ENCODE results near the gene PITX3.

PITX3 gene

GRCh38 chr10:102233997-102234396 lies 7.3 kb downstream of the PITX3 start:
- no peak overlapping the region for H3K4me3 ChIP-seq (ENCODE audit: control insufficient read depth, low read depth, low read length)
- TF ChIP-seq CTCF (IDR thresholded peaks at IDR 0.05; ENCODE audit: control insufficient read depth, insufficient read depth, low read depth, low read length, missing control alignments), result no peak
- no peak for DNase-seq (ENCODE audit: low read depth)

DNA sequence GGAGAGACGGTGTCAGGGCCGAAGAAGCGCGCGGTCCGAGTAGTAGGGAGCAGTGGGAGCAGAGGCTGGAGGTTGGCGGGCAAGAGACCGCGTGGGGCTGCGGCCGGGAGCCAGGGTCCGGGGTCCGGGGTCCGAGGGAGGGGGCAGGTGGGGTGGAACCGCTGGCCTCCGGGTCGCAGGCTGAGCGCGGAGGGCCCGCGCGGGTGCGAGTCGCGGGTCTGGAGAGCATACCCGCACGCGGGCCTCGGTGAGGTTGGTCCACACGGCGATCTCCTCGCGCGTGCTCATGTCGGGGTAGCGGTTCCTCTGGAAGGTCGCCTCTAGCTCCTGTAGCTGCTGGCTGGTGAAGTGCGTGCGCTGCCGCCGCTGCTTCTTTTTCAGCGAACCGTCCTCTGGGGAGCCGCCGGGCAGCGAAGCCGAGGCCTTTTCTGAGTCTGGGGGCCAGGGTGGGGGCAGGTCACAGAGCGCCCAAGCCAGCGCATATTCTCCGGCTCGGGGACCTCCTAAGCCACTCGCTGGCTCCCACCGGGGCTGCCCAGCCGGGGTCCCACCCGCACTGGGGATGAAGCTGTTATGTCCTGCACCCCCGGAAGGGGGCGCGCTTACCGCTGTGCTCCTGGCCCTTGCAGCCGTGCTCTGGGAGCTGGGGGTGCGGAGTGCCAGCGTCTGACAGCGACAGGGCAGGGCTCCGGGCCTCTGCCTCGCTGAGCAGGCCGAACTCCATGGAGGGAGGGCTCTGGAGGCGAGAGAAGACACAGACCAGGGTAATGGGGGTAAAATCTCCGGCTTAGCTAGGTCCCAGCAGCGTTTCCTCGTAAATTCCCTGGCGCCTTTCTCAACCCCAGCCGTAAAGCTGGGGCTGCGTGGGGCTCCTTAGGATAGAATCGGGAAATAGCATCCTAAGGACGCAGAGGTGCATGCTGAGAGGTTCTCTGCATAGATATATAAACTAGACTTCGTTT lies 9.7 kb downstream of the PITX3 start:
- H3K4me3 ChIP-seq (ENCODE audit: control insufficient read depth, low read depth, low read length), result peak overlapping the region; percentile 42
- DNase-seq (ENCODE audit: low read depth), result no peak

GRCh38 chr10:102230861-102231356 lies 10.4 kb downstream of the PITX3 start:
- DNase-seq (ENCODE audit: low read depth), result no peak
- peak overlapping the region; percentile 42 for H3K4me3 ChIP-seq (ENCODE audit: control insufficient read depth, low read depth, low read length)
- TF ChIP-seq CTCF (IDR thresholded peaks at IDR 0.05; ENCODE audit: control insufficient read depth, insufficient read depth, low read depth, low read length, missing control alignments), result peak; percentile 37

More for the DNA sequence above, 9.7 kb downstream of the PITX3 start:
- TF ChIP-seq CTCF (IDR thresholded peaks at IDR 0.05; ENCODE audit: control insufficient read depth, insufficient read depth, low read depth, low read length, missing control alignments), result peak; percentile 67

DNA sequence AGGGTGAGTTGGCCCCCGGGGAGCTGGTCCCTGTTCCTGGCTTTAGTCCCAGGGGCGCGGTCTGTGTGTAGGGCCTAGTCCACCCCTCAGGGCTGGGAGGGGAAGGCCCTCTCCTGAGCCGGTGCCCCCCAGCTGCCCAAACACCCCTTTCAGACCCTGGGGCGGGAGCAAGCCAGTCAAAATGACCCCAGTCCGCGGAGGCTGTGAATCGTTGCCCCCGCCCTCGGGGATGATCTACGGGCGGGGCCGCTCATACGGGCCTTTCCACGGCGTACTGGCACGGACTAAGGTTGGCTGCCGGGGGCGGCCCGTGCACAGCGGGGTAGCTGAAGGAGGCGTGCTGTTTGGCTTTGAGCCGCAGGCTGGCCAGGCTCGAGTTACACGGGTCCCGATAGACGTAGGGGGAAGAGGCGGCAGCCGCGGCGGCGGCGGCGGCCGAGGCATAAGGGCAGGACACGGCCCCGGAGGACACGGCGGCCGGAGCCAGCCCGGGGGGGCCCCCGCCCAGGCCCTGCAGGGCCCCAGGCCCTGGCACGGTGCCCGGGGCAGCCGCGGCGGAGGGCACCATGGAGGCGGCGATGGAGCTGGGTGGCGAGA lies 10.9 kb downstream of the PITX3 start:
- DNase-seq (ENCODE audit: low read depth), result no peak
- peak overlapping the region; percentile 42 for H3K4me3 ChIP-seq (ENCODE audit: control insufficient read depth, low read depth, low read length)
- TF ChIP-seq CTCF (IDR thresholded peaks at IDR 0.05; ENCODE audit: control insufficient read depth, insufficient read depth, low read depth, low read length, missing control alignments), result no peak

DNA sequence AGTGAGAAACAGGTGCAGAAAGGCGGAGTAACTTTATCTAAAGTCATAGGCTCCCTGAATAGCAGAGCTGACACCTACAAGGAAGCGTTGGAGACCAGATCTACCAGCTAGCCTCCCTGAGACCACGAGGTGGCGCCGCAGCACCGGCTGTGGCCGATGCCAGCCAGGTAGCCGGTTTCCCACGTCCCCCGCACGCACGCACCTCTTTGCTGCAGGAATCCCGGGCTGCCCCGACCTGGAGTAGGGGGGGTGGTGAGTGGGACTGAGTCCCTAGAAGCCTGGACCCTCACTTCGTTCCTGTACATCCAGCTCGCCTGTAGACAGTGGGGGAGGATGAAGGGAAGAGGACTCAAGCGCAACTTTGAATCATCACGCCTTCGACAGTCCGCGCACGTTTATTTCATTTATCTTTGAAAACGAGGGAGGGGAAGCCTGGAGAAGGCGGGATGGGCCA lies 11.5 kb downstream of the PITX3 start:
- peak overlapping the region; percentile 42 for H3K4me3 ChIP-seq (ENCODE audit: control insufficient read depth, low read depth, low read length)
- DNase-seq (ENCODE audit: low read depth), result no peak
- peak; percentile 99 for TF ChIP-seq CTCF (IDR thresholded peaks at IDR 0.05; ENCODE audit: control insufficient read depth, insufficient read depth, low read depth, low read length, missing control alignments)

- no peak overlapping the region for H3K4me3 ChIP-seq (ENCODE audit: control insufficient read depth, low read depth, low read length)
- DNase-seq (ENCODE audit: low read depth), result peak; percentile 87
- no peak for TF ChIP-seq CTCF (IDR thresholded peaks at IDR 0.05; ENCODE audit: control insufficient read depth, insufficient read depth, low read depth, low read length, missing control alignments)
These were observed 14.3 kb downstream of the PITX3 start for GRCh38 chr10:102227050-102227449.
